Spleen (tissue), 7 donors: ENCODE measurements around the gene RPS18.

Experiments used
- CTCF ChIP-seq, 11 experiments: fragments of 200-600 bp in 7 of 11; fragments of 450-650 bp in 4 of 11; sonication (generic) in 4 of 11; IDR thresholded peaks in 8 of 11; conservative IDR thresholded peaks in 3 of 11; 1 replicate in 7 of 11; 2 replicates in 4 of 11; pipeline versions ENCODE4 v1.4.0 to v1.8.0; 2016 to 2021; ENCODE audit warnings: antibody characterized with exemption in 11 of 11, inconsistent platforms in 4 of 11, mild to moderate bottlenecking in 1 of 11
- POLR2A ChIP-seq, 3 donors: fragments of 450-650 bp; IDR thresholded peaks; one replicate each; pipeline ENCODE4 v1.5.1; 2017; ENCODE audit warnings: antibody characterized with exemption in 3 of 3, mild to moderate bottlenecking in 1 of 3
- POLR2AphosphoS5 ChIP-seq, 3 donors: sonication (generic); formaldehyde crosslinking; IDR thresholded peaks; one replicate each; pipeline ENCODE4 v1.5.1; 2017; ENCODE audit warnings: antibody characterized with exemption in 3 of 3
- donor health status: DM: no; HTN: no; CAD: no; lungs with moderate emphysema.
- donor health status: DM: no; HTN: no; CAD: no.
- donor health status: DM: no; HTN: no; CAD: no.

GRCh38 chr6:33247977-33248642 is 23.8 kb upstream of the RPS18 start:
- TF ChIP-seq CTCF (IDR thresholded peaks at IDR 0.05 in 8 of 11, conservative IDR thresholded peaks at IDR 0.05 in 3 of 11) (peak; percentile 90 to 98 (median 97)), POLR2AphosphoS5 (IDR thresholded peaks at IDR 0.05) (peak in 2 of 3 donors; percentile 46 to 51), POLR2A (IDR thresholded peaks at IDR 0.05) (no peak)
